Fibroblast of lung (primary cell): ENCODE data around the gene CGB5. TPM values are rescaled to one million over a fixed set of nuclear protein-coding genes. Genes with fewer than 3 reads are reported as not detected.
"Not testable (repeated sequence)": the region's sequence is repeated elsewhere in the genome, so short reads cannot be mapped to it uniquely, and the experiment has no call there.

Experiments used
- DNase-seq, 2 donors: peaks; one replicate each; pipeline versions ENCODE4 v3.0.0 to v3.0.0-alpha.2; 2010; ENCODE audit warnings: low read depth in 2 of 2
- H2AFZ ChIP-seq: 2 replicates; pipeline ENCODE4 v1.5.1; 2012; ENCODE audit warnings: low read length, control low read depth, inconsistent platforms
- H3K27ac ChIP-seq: 2 replicates; pipeline ENCODE4 v1.5.1; 2011; ENCODE audit warnings: low read length, control low read depth; ENCODE audit not compliant: insufficient read depth
- H3K27me3 ChIP-seq: 2 replicates; pipeline ENCODE4 v1.5.1; 2011; ENCODE audit warnings: mild to moderate bottlenecking, low read length; ENCODE audit not compliant: control insufficient read depth, insufficient read depth
- H3K36me3 ChIP-seq: 2 replicates; pipeline ENCODE4 v1.5.1; 2011; ENCODE audit warnings: low read length; ENCODE audit not compliant: control insufficient read depth, insufficient read depth
- H3K4me1 ChIP-seq: 2 replicates; pipeline ENCODE4 v1.5.1; 2011; ENCODE audit warnings: low read length; ENCODE audit not compliant: control insufficient read depth, insufficient read depth; ENCODE audit errors: extremely low read depth
- H3K4me2 ChIP-seq: 2 replicates; pipeline ENCODE4 v1.5.1; 2011; ENCODE audit warnings: low read length, control low read depth; ENCODE audit not compliant: insufficient read depth; ENCODE audit errors: extremely low read depth
- H3K4me3 ChIP-seq, 4 experiments: fragments of 200-600 bp in 1 of 4; sonication (generic) in 1 of 4; replicated peaks in 1 of 4; 2 replicates each; pipeline ENCODE4 v1.5.1; 2011 to 2016; ENCODE audit warnings: low read length in 4 of 4, low read depth in 3 of 4, mild to moderate bottlenecking in 3 of 4, control low read depth in 2 of 4, inconsistent platforms in 1 of 4, mixed read lengths in 1 of 4; ENCODE audit not compliant: insufficient read depth in 1 of 4; ENCODE audit errors: control extremely low read depth in 1 of 4
- H3K79me2 ChIP-seq: 2 replicates; pipeline ENCODE4 v1.5.1; 2012; ENCODE audit warnings: mild to moderate bottlenecking, low read length, inconsistent platforms; ENCODE audit not compliant: control insufficient read depth, insufficient read depth
- H3K9ac ChIP-seq: 2 replicates; pipeline ENCODE4 v1.5.1; 2011; ENCODE audit warnings: mild to moderate bottlenecking, low read length, control low read depth; ENCODE audit not compliant: insufficient read depth
- H3K9me3 ChIP-seq: 2 replicates; pipeline ENCODE4 v1.5.1; 2012; ENCODE audit warnings: low read depth, low read length; ENCODE audit not compliant: control insufficient read depth, insufficient read depth
- H4K20me1 ChIP-seq: 2 replicates; pipeline ENCODE4 v1.5.1; 2011; ENCODE audit warnings: low read length; ENCODE audit not compliant: control insufficient read depth, insufficient read depth; ENCODE audit errors: extremely low read depth
- polyA plus RNA-seq, 2 donors: library from polyadenylated mRNA; depleted of rRNA in 1 of 2; stranded (reverse) in 1 of 2; unstranded in 1 of 2; fragments of >200 nt; gene quantifications; 2 replicates each; pipeline ENCODE4 v1.2.1, GENCODE V29; 2011 to 2012; ENCODE audit warnings: missing spikeins in 1 of 2
- total RNA-seq: library from RNA; depleted of rRNA; stranded (reverse); fragments of >200 nt; gene quantifications from 2 replicates; pipeline ENCODE4 v1.2.1, GENCODE V29; 2014
- TF ChIP-seq, protein P1 (sequence below), 2 donors: IDR thresholded peaks in 1 of 2; conservative IDR thresholded peaks in 1 of 2; 1 replicate in 1 of 2; 2 replicates in 1 of 2; pipeline ENCODE4 v1.5.1; 2011 to 2012; ENCODE audit warnings: low read length in 2 of 2, control low read depth in 1 of 2, inconsistent platforms in 1 of 2, low read depth in 1 of 2, mild to moderate bottlenecking in 1 of 2

The CGB5 gene
- total and polyA plus RNA-seq, 2 donors (not counting 1 experiment from before 2014, with no cell fraction given): not detected

DNA sequence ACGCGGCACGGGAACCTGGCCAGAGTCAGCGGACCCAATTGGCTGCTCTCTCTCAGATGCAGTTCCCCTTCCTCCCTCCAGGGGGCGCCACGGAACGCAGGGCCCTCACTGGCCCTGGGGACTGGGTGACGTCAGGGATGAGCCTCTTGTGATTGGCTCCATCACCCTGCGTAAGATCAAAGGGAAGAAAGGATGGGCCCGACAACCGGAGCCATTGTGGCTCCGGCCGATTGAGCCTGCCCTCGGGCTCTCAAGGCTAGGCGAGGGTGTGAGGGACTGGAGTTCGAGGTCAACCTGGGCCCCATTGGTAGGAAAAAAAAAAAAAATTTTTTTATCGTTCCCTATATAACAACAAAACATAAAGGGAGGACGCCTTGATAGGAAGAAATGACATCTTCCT is 6.8 kb upstream of the CGB5 start, which contains the start of gene CGB1:
TSS of gene CGB1 (minus strand) at position 81 of the 400 bp plus-strand sequence. CDS start 184 bp downstream, outside the sequence.
- not testable (repeated sequence) for H3K27ac ChIP-seq, H3K27me3 ChIP-seq, H3K9me3 ChIP-seq, H3K4me3 ChIP-seq, H2AFZ ChIP-seq, H3K4me2 ChIP-seq, H4K20me1 ChIP-seq, H3K36me3 ChIP-seq, H3K4me1 ChIP-seq, H3K9ac ChIP-seq, H3K79me2 ChIP-seq, DNase-seq
- TF ChIP-seq, protein P1, sequence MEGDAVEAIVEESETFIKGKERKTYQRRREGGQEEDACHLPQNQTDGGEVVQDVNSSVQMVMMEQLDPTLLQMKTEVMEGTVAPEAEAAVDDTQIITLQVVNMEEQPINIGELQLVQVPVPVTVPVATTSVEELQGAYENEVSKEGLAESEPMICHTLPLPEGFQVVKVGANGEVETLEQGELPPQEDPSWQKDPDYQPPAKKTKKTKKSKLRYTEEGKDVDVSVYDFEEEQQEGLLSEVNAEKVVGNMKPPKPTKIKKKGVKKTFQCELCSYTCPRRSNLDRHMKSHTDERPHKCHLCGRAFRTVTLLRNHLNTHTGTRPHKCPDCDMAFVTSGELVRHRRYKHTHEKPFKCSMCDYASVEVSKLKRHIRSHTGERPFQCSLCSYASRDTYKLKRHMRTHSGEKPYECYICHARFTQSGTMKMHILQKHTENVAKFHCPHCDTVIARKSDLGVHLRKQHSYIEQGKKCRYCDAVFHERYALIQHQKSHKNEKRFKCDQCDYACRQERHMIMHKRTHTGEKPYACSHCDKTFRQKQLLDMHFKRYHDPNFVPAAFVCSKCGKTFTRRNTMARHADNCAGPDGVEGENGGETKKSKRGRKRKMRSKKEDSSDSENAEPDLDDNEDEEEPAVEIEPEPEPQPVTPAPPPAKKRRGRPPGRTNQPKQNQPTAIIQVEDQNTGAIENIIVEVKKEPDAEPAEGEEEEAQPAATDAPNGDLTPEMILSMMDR (conservative IDR thresholded peaks at IDR 0.05 in 1 of 2, IDR thresholded peaks at IDR 0.05 in 1 of 2; ENCODE audit: low read depth in 1 of 2, low read length in 2 of 2): peak; percentile 15 to 39

DNA sequence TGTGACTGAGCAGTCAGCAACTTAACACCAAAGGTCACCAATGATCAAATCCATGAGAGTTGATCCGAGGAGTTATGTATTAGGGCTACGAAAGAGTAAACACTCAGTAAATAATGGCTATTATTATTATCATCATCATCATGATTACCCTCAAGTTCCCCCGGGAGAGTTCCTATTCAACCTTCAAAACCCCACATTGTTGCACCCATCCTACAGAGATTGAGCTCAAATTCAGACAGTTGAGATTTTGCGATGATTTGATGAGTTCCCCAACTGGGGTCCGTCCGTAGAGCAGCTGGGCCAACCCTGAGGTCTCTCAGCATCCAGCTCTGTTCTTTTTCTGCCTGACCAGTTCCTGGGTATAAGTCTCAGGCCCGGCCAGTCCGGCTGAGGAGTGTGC is 5.5 kb upstream of the CGB5 start:
- H3K79me2 ChIP-seq, H3K4me1 ChIP-seq, H4K20me1 ChIP-seq, H3K27me3 ChIP-seq, H3K36me3 ChIP-seq, H3K4me2 ChIP-seq, H3K4me3 ChIP-seq, H3K9ac ChIP-seq, H2AFZ ChIP-seq, H3K9me3 ChIP-seq, H3K27ac ChIP-seq, DNase-seq: not testable (repeated sequence)

DNA sequence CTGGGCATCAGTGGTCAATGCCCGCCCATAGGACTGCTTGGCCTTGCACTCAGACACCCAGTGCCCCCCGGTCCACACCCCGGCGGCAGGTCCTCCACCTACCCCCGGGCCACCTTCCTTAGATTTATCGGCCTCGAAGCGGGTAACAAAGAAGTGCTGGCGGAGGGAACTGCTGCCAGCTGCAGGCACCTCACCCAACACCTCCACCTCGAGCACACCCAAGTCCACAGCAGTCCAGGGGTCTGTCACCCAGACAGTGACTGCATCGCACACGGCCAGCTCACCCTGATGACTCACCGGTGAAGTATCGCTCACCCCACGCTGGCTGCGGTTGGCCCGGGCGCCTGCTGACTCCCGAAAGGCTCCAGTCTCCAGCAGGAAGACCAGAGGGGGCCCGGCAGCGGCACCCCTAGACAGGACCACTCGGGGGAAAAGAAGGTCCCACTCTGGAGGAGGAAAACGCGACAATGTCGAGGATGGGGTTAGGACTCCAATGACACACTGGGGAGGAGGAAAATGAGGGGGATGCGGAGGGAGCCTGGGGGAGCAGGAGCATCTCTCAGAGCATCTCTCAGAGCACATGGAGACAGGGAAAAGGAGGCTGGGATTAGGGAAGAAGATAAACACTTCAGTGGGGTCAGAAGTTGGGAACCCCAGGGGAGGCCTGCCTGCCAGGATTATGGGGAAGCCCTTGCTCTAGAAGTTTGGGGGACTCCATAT is 4.9 kb upstream of the CGB5 start:
- not testable (repeated sequence) for H3K79me2 ChIP-seq, H3K9ac ChIP-seq, H3K27me3 ChIP-seq, H3K4me1 ChIP-seq, H3K9me3 ChIP-seq, H3K4me3 ChIP-seq, H3K36me3 ChIP-seq, H2AFZ ChIP-seq, H3K27ac ChIP-seq, H3K4me2 ChIP-seq, H4K20me1 ChIP-seq
- DNase-seq: peak in 1 of 2 donors; percentile 87

DNA sequence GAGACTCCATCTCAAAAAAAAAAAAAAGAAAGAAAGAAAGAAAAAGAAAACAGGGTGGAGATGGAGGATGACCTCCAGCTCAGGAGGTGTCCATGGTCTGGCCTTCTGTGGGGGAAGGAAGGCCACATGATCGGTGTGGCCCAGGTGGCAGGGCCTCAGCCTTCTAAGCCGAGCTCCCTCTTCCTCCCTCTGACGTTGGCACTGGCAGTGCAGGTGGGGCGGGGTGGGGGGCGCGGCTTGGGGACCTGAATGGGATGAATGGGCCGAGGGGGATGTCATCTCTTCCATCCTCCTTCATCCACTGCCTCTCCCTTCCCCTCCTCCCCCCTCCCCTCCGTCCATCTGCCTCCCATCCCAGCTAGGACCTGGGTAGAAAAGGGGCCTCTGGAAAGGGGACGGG is 3.9 kb upstream of the CGB5 start:
- H3K4me1 ChIP-seq, H3K9me3 ChIP-seq, H3K27me3 ChIP-seq, H3K4me3 ChIP-seq, H2AFZ ChIP-seq, H4K20me1 ChIP-seq, DNase-seq, H3K9ac ChIP-seq, H3K79me2 ChIP-seq, H3K36me3 ChIP-seq, H3K4me2 ChIP-seq, H3K27ac ChIP-seq: not testable (repeated sequence)
